Neuron (in vitro differentiated cells): ENCODE results near the gene FAM240A.

Experiments
- H2AFZ ChIP-seq: one replicate; pipeline ENCODE4 v1.6.1; 2013; ENCODE audit warnings: low read depth, mild to moderate bottlenecking, inconsistent platforms, low read length, moderate library complexity
- H3K27me3 ChIP-seq: one replicate; pipeline ENCODE4 v1.6.1; 2013; ENCODE audit warnings: low read length; ENCODE audit not compliant: insufficient read depth
- H3K36me3 ChIP-seq: one replicate; pipeline ENCODE4 v1.6.1; 2013; ENCODE audit warnings: low read length; ENCODE audit not compliant: insufficient read depth
- H3K4me1 ChIP-seq: one replicate; pipeline ENCODE4 v1.6.1; 2013; ENCODE audit warnings: low read length; ENCODE audit not compliant: insufficient read depth
- H3K4me3 ChIP-seq: 2 replicates; pipeline ENCODE4 v1.5.1; 2013; ENCODE audit warnings: mild to moderate bottlenecking, low read length, moderate library complexity
- H3K9me3 ChIP-seq: one replicate; pipeline ENCODE4 v1.6.1; 2013; ENCODE audit warnings: low read length

FAM240A gene

DNA sequence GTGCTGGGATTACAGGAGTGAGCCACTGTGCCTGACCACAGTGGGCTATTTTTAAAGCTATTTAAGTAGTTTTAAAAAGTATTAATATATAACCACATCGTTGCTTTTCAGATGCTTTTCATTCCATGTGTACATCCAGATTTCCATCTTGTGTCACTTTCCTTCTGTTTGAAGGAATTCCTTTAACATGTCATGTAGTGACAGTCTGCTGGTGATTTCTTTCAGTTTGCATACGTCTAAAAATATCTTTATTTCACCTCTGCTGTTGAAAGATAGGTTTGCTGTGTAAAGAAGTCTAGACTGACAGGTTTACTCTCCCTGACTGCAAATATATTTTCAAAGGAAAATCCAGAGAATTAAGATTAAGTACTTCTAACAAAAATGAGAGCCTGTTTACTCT lies 12.2 kb downstream of the FAM240A start:
- H2AFZ ChIP-seq = no peak overlapping the region
- H3K9me3 ChIP-seq = no peaks in the 10 kb centered on the region
- no peaks in the 10 kb centered on the region for H3K27me3 ChIP-seq
- H3K4me3 ChIP-seq = no peak overlapping the region
- no peaks in the 10 kb centered on the region for H3K4me1 ChIP-seq
- H3K36me3 ChIP-seq = no peaks in the 10 kb centered on the region

- Histone ChIP-seq H3K36me3 (no peaks in the 10 kb centered on the region), H3K9me3 (no peaks in the 10 kb centered on the region), H3K27me3 (no peaks in the 10 kb centered on the region), H3K4me3 (no peak overlapping the region), H2AFZ (no peak overlapping the region), H3K4me1 (no peaks in the 10 kb centered on the region)
These were observed 12.7 kb downstream of the FAM240A start for GRCh38 chr3:46624975-46625490.

DNA sequence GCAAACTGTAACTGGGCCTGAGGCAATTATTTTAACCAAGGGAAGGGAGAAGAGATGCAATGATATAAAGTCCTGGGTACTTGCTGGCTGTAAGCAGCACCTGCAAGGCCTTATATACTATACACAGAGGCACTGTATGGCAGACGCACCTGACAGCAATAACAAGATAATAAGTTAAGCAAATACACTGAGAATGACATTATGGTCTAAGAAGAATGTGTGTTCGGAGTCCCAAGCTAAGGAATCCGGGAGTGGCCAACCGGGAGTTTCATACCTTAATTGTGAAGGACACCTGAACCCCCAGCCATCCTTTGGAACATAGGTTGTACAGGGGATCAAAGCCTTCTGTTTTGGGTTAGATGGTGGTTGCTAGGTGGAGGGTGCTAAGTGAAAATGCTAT lies 13.7 kb downstream of the FAM240A start:
- no peak overlapping the region for H3K4me3 ChIP-seq
- H3K4me1 ChIP-seq = no peaks in the 10 kb centered on the region
- no peak overlapping the region for H2AFZ ChIP-seq
- H3K36me3 ChIP-seq = no peaks in the 10 kb centered on the region
- H3K27me3 ChIP-seq = no peaks in the 10 kb centered on the region
- H3K9me3 ChIP-seq = no peaks in the 10 kb centered on the region

GRCh38 chr3:46627078-46627477 lies 14.8 kb downstream of the FAM240A start:
- no peaks in the 10 kb centered on the region for H3K4me1 ChIP-seq
- H3K27me3 ChIP-seq = no peaks in the 10 kb centered on the region
- H2AFZ ChIP-seq = no peak overlapping the region
- H3K4me3 ChIP-seq = no peak overlapping the region
- no peaks in the 10 kb centered on the region for H3K9me3 ChIP-seq
- no peaks in the 10 kb centered on the region for H3K36me3 ChIP-seq

- no peak overlapping the region for H2AFZ ChIP-seq
- H3K36me3 ChIP-seq = no peaks in the 10 kb centered on the region
- no peaks in the 10 kb centered on the region for H3K9me3 ChIP-seq
- H3K27me3 ChIP-seq = no peaks in the 10 kb centered on the region
- no peaks in the 10 kb centered on the region for H3K4me1 ChIP-seq
- H3K4me3 ChIP-seq = no peak overlapping the region
These were observed 16.6 kb downstream of the FAM240A start for GRCh38 chr3:46628901-46629369.

GRCh38 chr3:46629551-46630517 lies 17.5 kb downstream of the FAM240A start:
- Histone ChIP-seq H3K36me3 (no peaks in the 10 kb centered on the region), H3K4me1 (no peaks in the 10 kb centered on the region), H3K27me3 (peaks cover 3% of the 10 kb centered on the region), H3K9me3 (no peaks in the 10 kb centered on the region), H3K4me3 (no peak overlapping the region), H2AFZ (no peak overlapping the region)

- Histone ChIP-seq H2AFZ (no peak overlapping the region), H3K36me3 (no peaks in the 10 kb centered on the region), H3K27me3 (peaks cover 3% of the 10 kb centered on the region), H3K9me3 (no peaks in the 10 kb centered on the region), H3K4me1 (no peaks in the 10 kb centered on the region), H3K4me3 (no peak overlapping the region)
These were observed 20.5 kb downstream of the FAM240A start for GRCh38 chr3:46632792-46633191.

DNA sequence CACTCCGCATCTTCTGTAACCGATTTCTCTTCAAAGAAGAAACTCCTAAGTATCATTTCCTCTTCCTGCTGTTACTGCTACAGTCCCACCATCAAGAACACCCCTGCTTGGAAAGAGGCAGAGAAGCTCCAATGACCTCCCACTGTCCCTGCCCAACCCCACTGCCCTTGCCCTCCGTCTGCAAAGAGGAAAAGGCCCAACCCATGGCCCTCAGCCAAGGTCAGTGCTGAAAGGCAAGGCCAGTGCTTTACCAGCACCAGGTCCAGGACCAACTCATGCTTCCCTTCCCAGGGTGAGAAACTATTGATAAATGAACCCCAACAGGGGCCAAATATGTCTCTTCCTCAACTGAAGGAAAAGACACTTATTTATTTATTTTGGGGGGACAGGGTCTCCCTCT lies 22.5 kb downstream of the FAM240A start:
- no peaks in the 10 kb centered on the region for H3K9me3 ChIP-seq
- H3K36me3 ChIP-seq = no peaks in the 10 kb centered on the region
- H3K27me3 ChIP-seq = peaks cover 3% of the 10 kb centered on the region
- H3K4me1 ChIP-seq = no peaks in the 10 kb centered on the region
- no peak overlapping the region for H3K4me3 ChIP-seq
- no peak overlapping the region for H2AFZ ChIP-seq

DNA sequence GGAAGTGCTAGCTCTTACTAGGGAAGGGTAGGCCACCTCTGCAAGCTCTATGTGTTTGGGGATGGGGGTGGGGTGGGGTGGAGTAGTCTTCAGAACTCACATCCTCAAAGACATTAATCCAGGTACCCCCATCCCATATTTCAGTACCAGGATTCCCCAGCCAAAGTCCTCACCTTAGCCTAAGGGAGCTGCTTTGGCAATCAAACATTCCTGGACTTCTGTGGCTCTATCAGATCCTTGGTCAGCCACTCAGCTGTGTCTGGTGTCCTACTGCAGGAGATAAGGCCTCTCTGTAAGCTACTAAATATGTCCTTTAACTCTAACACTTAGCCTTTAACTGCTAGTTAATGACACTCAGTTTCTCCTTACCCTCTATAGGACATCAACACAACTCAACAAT lies 26.9 kb downstream of the FAM240A start:
- Histone ChIP-seq H3K9me3 (no peaks in the 10 kb centered on the region), H3K27me3 (peaks cover 3% of the 10 kb centered on the region), H3K36me3 (no peaks in the 10 kb centered on the region), H2AFZ (no peak overlapping the region), H3K4me3 (no peak overlapping the region), H3K4me1 (no peaks in the 10 kb centered on the region)

DNA sequence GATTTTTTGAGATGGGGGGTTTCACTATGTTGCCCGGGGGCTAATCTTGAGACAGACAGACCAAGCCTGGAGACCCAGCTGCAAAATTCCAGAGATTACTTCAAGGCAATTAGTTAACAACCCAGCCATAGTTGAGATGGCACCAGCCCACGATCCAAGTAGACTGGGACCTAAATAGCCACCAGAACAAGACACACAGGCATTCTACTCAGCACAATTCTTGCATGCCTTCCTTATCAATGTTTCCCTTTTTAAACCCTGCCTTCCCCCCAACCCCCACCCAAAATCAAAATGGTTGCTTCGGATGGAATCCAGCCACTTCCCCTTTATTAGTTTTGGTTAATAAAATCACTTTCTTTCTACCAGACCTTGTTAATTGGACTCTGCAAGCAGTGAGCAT lies 28.6 kb downstream of the FAM240A start:
- H3K4me3 ChIP-seq = no peak overlapping the region
- H2AFZ ChIP-seq = no peak overlapping the region
- H3K9me3 ChIP-seq = no peaks in the 10 kb centered on the region
- H3K36me3 ChIP-seq = no peaks in the 10 kb centered on the region
- no peaks in the 10 kb centered on the region for H3K27me3 ChIP-seq
- no peaks in the 10 kb centered on the region for H3K4me1 ChIP-seq

DNA sequence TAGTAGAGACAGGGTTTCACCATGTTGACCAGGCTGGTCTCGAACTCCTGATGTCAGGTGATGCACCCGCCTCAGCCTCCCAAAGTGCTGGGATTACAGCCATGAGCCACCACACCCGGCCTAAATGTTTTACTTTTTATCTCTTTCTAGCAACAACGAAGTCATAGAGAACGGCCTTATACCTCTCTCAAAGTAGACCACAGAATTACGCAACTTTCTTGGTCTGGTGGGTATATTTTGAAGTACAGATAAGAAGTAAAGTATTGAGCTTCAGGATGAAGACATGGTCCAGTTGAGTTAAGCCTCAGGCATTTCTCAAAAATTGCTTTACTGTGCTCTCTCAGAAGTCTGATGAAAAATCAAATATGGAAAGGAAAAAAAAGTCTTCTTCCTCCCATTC lies 30.6 kb downstream of the FAM240A start:
- H3K9me3 ChIP-seq = no peaks in the 10 kb centered on the region
- no peaks in the 10 kb centered on the region for H3K36me3 ChIP-seq
- no peaks in the 10 kb centered on the region for H3K27me3 ChIP-seq
- H2AFZ ChIP-seq = no peak overlapping the region
- H3K4me3 ChIP-seq = no peak overlapping the region
- no peaks in the 10 kb centered on the region for H3K4me1 ChIP-seq

DNA sequence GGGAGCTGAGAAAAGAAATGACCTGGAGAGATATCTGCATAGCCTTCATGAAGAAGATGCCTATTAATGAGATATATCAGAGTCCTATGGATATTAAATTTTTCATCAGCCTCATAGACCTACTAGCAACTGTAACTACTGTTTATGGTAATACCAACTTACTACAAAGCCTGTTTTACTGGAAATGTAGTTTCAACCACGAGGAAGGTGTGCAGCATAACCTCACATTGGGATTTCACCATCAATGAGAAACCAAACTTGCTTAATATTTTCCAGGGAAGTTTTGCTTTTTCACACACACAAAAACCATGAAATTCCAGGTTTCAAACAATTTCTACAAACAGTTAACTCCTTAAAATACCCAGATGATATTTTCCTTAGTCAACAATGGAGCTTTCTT lies 31.4 kb downstream of the FAM240A start:
- Histone ChIP-seq H3K4me1 (no peaks in the 10 kb centered on the region), H2AFZ (no peak overlapping the region), H3K4me3 (no peak overlapping the region), H3K27me3 (no peaks in the 10 kb centered on the region), H3K36me3 (no peaks in the 10 kb centered on the region), H3K9me3 (no peaks in the 10 kb centered on the region)

- H2AFZ ChIP-seq = no peak overlapping the region
- no peak overlapping the region for H3K4me3 ChIP-seq
- no peaks in the 10 kb centered on the region for H3K4me1 ChIP-seq
- H3K36me3 ChIP-seq = no peaks in the 10 kb centered on the region
- H3K9me3 ChIP-seq = no peaks in the 10 kb centered on the region
- no peaks in the 10 kb centered on the region for H3K27me3 ChIP-seq
These were observed 34.4 kb downstream of the FAM240A start for GRCh38 chr3:46646700-46647099.
